Measurements from ENCODE around the gene FBXO39.
"Not testable (repeated sequence)": the region's sequence is repeated elsewhere in the genome, so short reads cannot be mapped to it uniquely, and the experiment has no call there.

FBXO39 gene

DNA sequence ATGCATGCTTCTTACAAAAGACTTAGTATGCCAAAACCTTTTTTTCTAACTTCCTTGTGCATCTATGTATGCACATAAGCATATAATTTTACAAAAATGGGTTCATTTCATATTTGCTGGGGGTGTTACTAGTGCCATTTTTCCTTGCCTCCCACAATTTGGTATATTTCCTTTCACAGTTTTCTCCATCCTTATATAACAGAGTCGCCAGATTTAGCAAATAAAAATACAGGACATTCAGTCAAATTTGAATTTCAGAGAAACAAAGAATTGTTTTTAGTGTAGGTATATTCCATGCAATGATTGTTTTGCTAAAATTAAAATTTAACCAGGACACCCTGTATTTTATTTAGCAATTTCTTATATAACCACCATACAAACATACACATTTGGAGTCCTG, 4.0 kb upstream of the FBXO39 start:
- peaks cover 77% of the 10 kb centered on the region for H3K36me3 Mint-ChIP-seq (ENCODE audit: low read depth)
- H3K9me3 Mint-ChIP-seq = peaks cover 49% of the 10 kb centered on the region
- peaks cover 26% of the 10 kb centered on the region for H3K27me3 Mint-ChIP-seq
- peaks cover 3% of the 10 kb centered on the region for H3K4me1 Mint-ChIP-seq (ENCODE audit: low read depth)
- no peak overlapping the region for H3K4me3 Mint-ChIP-seq
- DNase-seq = no peak
- no peak overlapping the region for H3K27ac Mint-ChIP-seq

- peaks cover 25% of the 10 kb centered on the region for H3K9me3 Mint-ChIP-seq
- peaks cover 55% of the 10 kb centered on the region for H3K27me3 Mint-ChIP-seq
- not testable (repeated sequence) for H3K27ac Mint-ChIP-seq; DNase-seq; H3K4me1 Mint-ChIP-seq (ENCODE audit: low read depth); H3K4me3 Mint-ChIP-seq
- H3K36me3 Mint-ChIP-seq (ENCODE audit: low read depth) = peaks cover 49% of the 10 kb centered on the region
These were observed 1.1 kb upstream of the FBXO39 start for GRCh38 chr17:6774906-6775305.

DNA sequence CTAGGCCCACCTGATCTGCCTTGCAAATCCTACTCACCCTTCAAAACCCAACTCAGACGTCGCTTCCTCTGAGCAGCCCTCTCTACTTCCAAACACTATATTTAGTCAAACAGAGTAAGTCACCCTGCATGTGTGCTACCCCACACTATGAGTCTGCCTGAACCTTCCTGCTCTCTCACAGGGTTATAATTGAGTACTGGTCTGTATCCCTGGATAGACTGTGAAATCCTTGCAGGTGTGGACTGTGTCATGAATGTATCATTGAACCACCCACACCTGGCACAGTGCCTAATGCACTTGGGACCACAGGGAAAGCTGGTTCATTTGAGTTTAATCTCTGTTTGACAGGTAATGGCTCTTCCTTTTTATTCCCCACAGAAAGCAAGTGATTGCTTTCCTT, 3.4 kb downstream of the FBXO39 start:
- peaks cover 3% of the 10 kb centered on the region for H3K4me1 Mint-ChIP-seq (ENCODE audit: low read depth)

GRCh38 chr17:6780001-6780400, 4.0 kb downstream of the FBXO39 start:
- peaks cover 24% of the 10 kb centered on the region for H3K9me3 Mint-ChIP-seq
- no peak overlapping the region for H3K27ac Mint-ChIP-seq
- peaks cover 3% of the 10 kb centered on the region for H3K4me1 Mint-ChIP-seq (ENCODE audit: low read depth)
- H3K27me3 Mint-ChIP-seq = peaks cover 83% of the 10 kb centered on the region
- DNase-seq = no peak
- no peak overlapping the region for H3K4me3 Mint-ChIP-seq
- H3K36me3 Mint-ChIP-seq (ENCODE audit: low read depth) = peaks cover under 1% of the 10 kb centered on the region

More for the DNA sequence above, 3.4 kb downstream of the FBXO39 start:
- DNase-seq = no peak
- H3K4me3 Mint-ChIP-seq = no peak overlapping the region
- H3K27ac Mint-ChIP-seq = no peak overlapping the region
- H3K9me3 Mint-ChIP-seq = peaks cover 25% of the 10 kb centered on the region
- H3K36me3 Mint-ChIP-seq (ENCODE audit: low read depth) = peaks cover 4% of the 10 kb centered on the region
- H3K27me3 Mint-ChIP-seq = peaks cover 86% of the 10 kb centered on the region

GRCh38 chr17:6780886-6781285, 4.9 kb downstream of the FBXO39 start:
- H3K9me3 Mint-ChIP-seq = peaks cover 24% of the 10 kb centered on the region
- peaks cover 3% of the 10 kb centered on the region for H3K4me1 Mint-ChIP-seq (ENCODE audit: low read depth)
- no peak overlapping the region for H3K4me3 Mint-ChIP-seq
- no peak for DNase-seq
- H3K27me3 Mint-ChIP-seq = peaks cover 83% of the 10 kb centered on the region
- H3K36me3 Mint-ChIP-seq (ENCODE audit: low read depth) = no peaks in the 10 kb centered on the region
- H3K27ac Mint-ChIP-seq = no peak overlapping the region

DNA sequence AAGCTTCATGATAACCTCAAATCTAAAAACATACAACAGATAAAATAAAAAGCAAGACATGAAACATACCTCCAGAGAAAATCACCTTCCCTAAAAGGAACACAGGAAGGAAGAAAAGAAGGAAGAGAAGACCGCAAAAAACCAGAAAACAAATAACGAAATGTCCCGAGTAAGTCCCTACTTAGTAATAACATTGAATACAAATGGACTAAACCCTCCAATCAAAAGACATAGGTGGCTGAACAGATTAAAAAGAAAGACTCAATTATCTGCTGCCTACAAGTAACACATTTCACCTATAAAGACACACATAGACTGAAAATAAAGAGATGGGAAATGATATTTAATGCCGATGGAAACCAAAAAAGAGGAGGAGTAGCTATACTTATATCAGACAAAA, 6.2 kb downstream of the FBXO39 start:
- H3K4me1 Mint-ChIP-seq (ENCODE audit: low read depth) = no peaks in the 10 kb centered on the region
- no peaks in the 10 kb centered on the region for H3K36me3 Mint-ChIP-seq (ENCODE audit: low read depth)
- DNase-seq = no peak
- peaks cover 25% of the 10 kb centered on the region for H3K9me3 Mint-ChIP-seq
- H3K4me3 Mint-ChIP-seq = no peak overlapping the region
- peaks cover 83% of the 10 kb centered on the region for H3K27me3 Mint-ChIP-seq
- H3K27ac Mint-ChIP-seq = no peak overlapping the region

DNA sequence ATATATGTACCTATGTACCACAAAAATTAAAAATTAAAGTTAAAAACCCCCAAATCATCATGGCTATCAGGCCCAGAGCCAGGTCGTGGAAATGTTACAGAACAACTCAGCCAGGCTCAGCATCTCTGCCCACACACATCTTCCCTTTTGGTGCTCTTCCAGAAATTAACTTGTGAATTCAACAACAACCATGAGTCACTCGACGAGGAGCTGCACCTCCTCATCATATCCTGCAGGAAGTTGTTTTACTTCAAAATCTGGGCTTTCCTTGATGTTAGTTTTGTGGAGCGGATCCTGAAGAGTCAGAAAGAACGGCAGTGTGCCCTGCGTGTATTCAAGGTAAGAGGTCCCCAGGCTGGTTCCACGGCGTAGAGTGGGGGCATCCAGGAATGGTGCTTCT, 10.6 kb downstream of the FBXO39 start:
- H3K36me3 Mint-ChIP-seq (ENCODE audit: low read depth) = no peaks in the 10 kb centered on the region
- peaks cover 71% of the 10 kb centered on the region for H3K27me3 Mint-ChIP-seq
- H3K4me1 Mint-ChIP-seq (ENCODE audit: low read depth) = no peaks in the 10 kb centered on the region
- H3K9me3 Mint-ChIP-seq = peaks cover 24% of the 10 kb centered on the region
- H3K27ac Mint-ChIP-seq = no peak overlapping the region
- no peak for DNase-seq
- H3K4me3 Mint-ChIP-seq = no peak overlapping the region

DNA sequence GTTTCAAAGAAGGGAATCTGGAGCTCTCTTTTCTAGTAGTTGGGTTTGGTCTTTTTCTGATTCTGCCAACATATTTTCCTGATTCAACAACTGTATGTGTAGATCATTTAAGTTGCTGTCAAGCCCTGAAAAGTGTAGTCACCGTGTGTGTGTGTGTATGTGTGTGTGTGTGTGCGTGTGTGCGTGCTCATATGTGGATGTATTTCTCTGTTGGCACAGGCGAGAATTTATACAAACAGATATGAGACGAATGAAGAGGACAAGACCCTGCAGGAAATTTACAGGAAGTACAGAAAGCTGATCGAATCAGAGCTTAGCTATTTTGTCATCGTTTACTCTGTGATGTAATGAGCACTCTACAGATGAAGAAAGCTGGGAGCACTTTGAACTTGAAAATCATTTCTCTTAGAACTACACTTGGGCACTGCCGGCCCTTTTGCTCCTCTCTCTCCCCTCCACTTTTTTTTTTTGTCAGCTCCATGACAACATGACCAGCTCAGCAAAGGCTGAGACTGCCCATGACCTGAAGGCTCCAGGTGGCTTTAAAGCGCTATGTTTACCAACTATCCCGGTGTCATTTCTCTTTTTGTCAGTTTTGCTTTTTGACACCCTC, 11.2 kb downstream of the FBXO39 start:
- no peaks in the 10 kb centered on the region for H3K4me1 Mint-ChIP-seq (ENCODE audit: low read depth)
- DNase-seq = no peak
- H3K36me3 Mint-ChIP-seq (ENCODE audit: low read depth) = no peaks in the 10 kb centered on the region
- no peak overlapping the region for H3K4me3 Mint-ChIP-seq
- peaks cover 68% of the 10 kb centered on the region for H3K27me3 Mint-ChIP-seq
- H3K9me3 Mint-ChIP-seq = peaks cover 19% of the 10 kb centered on the region
- no peak overlapping the region for H3K27ac Mint-ChIP-seq

- peaks cover 5% of the 10 kb centered on the region for H3K4me1 Mint-ChIP-seq (ENCODE audit: low read depth)
- H3K9me3 Mint-ChIP-seq = peaks cover 9% of the 10 kb centered on the region
- peaks cover 64% of the 10 kb centered on the region for H3K27me3 Mint-ChIP-seq
- H3K4me3 Mint-ChIP-seq = no peak overlapping the region
- DNase-seq = no peak
- no peaks in the 10 kb centered on the region for H3K36me3 Mint-ChIP-seq (ENCODE audit: low read depth)
- no peak overlapping the region for H3K27ac Mint-ChIP-seq
These were observed 13.1 kb downstream of the FBXO39 start for GRCh38 chr17:6789146-6789545.

DNA sequence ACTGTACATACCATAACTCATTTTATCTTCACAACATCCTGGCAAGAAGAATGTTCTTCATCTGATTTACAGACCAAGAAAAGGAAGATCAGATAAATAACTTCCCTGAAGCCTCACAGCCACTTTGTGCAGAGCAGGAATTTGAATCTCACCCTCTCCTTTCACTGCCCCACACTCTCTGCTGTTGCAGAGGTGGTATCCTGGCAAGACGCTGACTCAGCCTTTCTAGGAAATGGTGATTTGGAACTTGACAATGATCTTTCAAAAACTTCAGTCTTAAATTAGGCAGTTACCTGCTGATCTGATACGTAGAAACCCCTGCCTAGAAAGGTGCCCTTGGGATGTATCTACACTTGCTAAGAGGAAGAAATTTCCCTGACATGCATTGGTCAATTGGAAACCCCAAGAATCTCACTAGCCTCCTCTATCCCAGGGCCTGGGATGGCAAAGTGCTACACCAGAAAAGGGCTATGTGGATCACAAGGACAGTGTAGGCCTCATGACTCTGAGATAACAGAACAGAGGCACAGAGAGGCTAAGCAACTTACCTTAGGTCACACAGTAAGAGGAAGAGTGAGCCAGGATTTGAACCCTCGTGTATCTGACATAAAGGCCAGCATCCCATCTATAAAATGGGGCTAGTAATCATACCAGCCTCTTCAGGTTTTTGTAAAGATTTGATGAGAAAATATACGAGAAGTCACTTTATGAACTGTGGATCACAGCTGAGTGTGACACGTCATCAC, 17.9 kb downstream of the FBXO39 start:
- no peak for DNase-seq
- H3K4me3 Mint-ChIP-seq = no peak overlapping the region
- peaks cover 5% of the 10 kb centered on the region for H3K4me1 Mint-ChIP-seq (ENCODE audit: low read depth)
- H3K27me3 Mint-ChIP-seq = peaks cover 30% of the 10 kb centered on the region
- H3K36me3 Mint-ChIP-seq (ENCODE audit: low read depth) = no peaks in the 10 kb centered on the region
- H3K27ac Mint-ChIP-seq = no peak overlapping the region
- no peaks in the 10 kb centered on the region for H3K9me3 Mint-ChIP-seq

GRCh38 chr17:6796017-6796886, 20.2 kb downstream of the FBXO39 start:
- no peak for DNase-seq
- Mint-ChIP-seq H3K9me3 (no peaks in the 10 kb centered on the region), H3K4me3 (no peak overlapping the region), H3K4me1 (ENCODE audit: low read depth) (peaks cover 5% of the 10 kb centered on the region), H3K36me3 (ENCODE audit: low read depth) (no peaks in the 10 kb centered on the region), H3K27ac (no peak overlapping the region), H3K27me3 (peaks cover 15% of the 10 kb centered on the region)

GRCh38 chr17:6796887-6797490, 21.0 kb downstream of the FBXO39 start:
- Mint-ChIP-seq H3K4me1 (ENCODE audit: low read depth) (peaks cover 5% of the 10 kb centered on the region), H3K36me3 (ENCODE audit: low read depth) (no peaks in the 10 kb centered on the region), H3K9me3 (no peaks in the 10 kb centered on the region), H3K27ac (no peak overlapping the region), H3K4me3 (no peak overlapping the region), H3K27me3 (peaks cover 12% of the 10 kb centered on the region)
- no peak for DNase-seq

DNA sequence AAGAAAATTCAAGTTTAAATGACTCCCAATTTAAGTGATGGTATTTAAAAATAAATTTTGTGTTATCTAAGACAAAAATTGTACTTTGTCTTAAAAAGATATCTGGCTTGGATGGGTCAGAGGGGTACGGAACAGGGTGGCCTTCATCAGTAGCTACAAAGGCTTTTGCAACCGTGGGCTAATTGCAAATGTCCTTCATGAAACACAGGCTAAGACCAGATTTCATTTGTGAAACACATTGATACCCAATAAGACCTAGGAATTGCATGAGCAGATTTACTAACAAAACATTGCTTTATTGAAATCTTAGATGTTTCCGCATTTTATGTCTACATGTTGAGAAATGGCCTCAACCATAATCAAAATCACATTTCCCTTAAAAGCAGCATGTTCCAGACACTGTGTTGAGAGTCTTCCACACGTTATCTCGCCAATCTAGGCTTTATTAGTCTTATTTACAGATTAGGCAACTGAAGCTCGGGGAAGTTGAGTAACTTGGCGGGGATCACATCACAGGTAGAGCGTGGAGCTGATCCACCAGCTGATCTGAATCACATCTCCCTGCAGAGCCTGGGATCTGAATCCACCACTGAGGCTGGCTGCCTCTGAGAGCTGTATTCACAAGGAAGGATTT, 21.8 kb downstream of the FBXO39 start:
- no peaks in the 10 kb centered on the region for H3K36me3 Mint-ChIP-seq (ENCODE audit: low read depth)
- H3K9me3 Mint-ChIP-seq = no peaks in the 10 kb centered on the region
- peaks cover 5% of the 10 kb centered on the region for H3K4me1 Mint-ChIP-seq (ENCODE audit: low read depth)
- peaks cover 6% of the 10 kb centered on the region for H3K27me3 Mint-ChIP-seq
- DNase-seq = no peak
- H3K4me3 Mint-ChIP-seq = no peak overlapping the region
- H3K27ac Mint-ChIP-seq = no peak overlapping the region

GRCh38 chr17:6799738-6800137, 23.7 kb downstream of the FBXO39 start:
- Mint-ChIP-seq H3K36me3 (ENCODE audit: low read depth) (no peaks in the 10 kb centered on the region), H3K4me1 (ENCODE audit: low read depth) (no peaks in the 10 kb centered on the region), H3K4me3 (no peak overlapping the region), H3K27ac (no peak overlapping the region), H3K9me3 (no peaks in the 10 kb centered on the region), H3K27me3 (no peaks in the 10 kb centered on the region)
- no peak for DNase-seq

Measured in activated T-cell treated with anti-CD3 and anti-CD28 coated beads, Interleukin-2, amount 50 U/mL, for 24 hours (primary cell).